22Rv1 (cell line): Measurements from ENCODE around the gene WSB1.

ENCODE experiments used
- H3K27ac ChIP-seq: fragments of 450-650 bp; 2 replicates; pipeline ENCODE4 v1.5.1; 2017
- CTCF ChIP-seq: fragments of 450-650 bp; IDR thresholded peaks from 2 replicates; pipeline ENCODE4 v1.5.1; 2017; ENCODE audit warnings: mild to moderate bottlenecking
- ZFX ChIP-seq: fragments of 450-650 bp; IDR thresholded peaks from 2 replicates; pipeline ENCODE4 v1.6.1; 2017; ENCODE audit warnings: antibody characterized with exemption, borderline replicate concordance

The WSB1 gene

GRCh38 chr17:27340575-27340974, 46.7 kb downstream of the WSB1 start:
- no peak for TF ChIP-seq CTCF
- no peak for TF ChIP-seq ZFX
- no peak overlapping the region for H3K27ac ChIP-seq

GRCh38 chr17:27341041-27341471, 47.1 kb downstream of the WSB1 start:
- no peak overlapping the region for H3K27ac ChIP-seq

GRCh38 chr17:27342059-27342458, 48.1 kb downstream of the WSB1 start:
- TF ChIP-seq ZFX = no peak
- TF ChIP-seq CTCF = no peak
- H3K27ac ChIP-seq = no peak overlapping the region

More at GRCh38 chr17:27341041-27341471, 47.1 kb downstream of the WSB1 start:
- TF ChIP-seq CTCF (no peak), ZFX (no peak)

GRCh38 chr17:27343294-27343693, 49.4 kb downstream of the WSB1 start:
- no peak overlapping the region for H3K27ac ChIP-seq
- TF ChIP-seq ZFX (no peak), CTCF (no peak)

- TF ChIP-seq ZFX (no peak), CTCF (no peak)
- H3K27ac ChIP-seq = peak overlapping the region; percentile 88; the same call in 1 of the 2 replicates
Measured at GRCh38 chr17:27343977-27344607, 50.2 kb downstream of the WSB1 start.

- no peak for TF ChIP-seq CTCF
- TF ChIP-seq ZFX = no peak
- H3K27ac ChIP-seq = peak overlapping the region; percentile 88
Measured at GRCh38 chr17:27345141-27345904, 51.4 kb downstream of the WSB1 start.

- TF ChIP-seq ZFX (no peak), CTCF (no peak)
Measured at GRCh38 chr17:27346228-27346899, 52.5 kb downstream of the WSB1 start.

More at GRCh38 chr17:27346228-27346899, 52.5 kb downstream of the WSB1 start:
- peak overlapping the region; percentile 88 for H3K27ac ChIP-seq
